Endodermal cell (in vitro differentiated cells): ENCODE data around the gene PRRT1B. TPM values are rescaled to one million over a fixed set of nuclear protein-coding genes. Genes with fewer than 3 reads are reported as not detected.

Experiments used
- DNase-seq: peaks from one replicate; pipeline ENCODE4 v3.0.0-alpha.2; 2017
- H3K27ac ChIP-seq: 2 replicates; pipeline ENCODE4 v1.5.1; 2013; ENCODE audit warnings: mild to moderate bottlenecking, low read depth, low read length, moderate library complexity
- H3K27me3 ChIP-seq: 2 replicates; pipeline ENCODE4 v1.6.1; 2013; ENCODE audit warnings: mild to moderate bottlenecking, low read length, moderate library complexity; ENCODE audit not compliant: insufficient read depth, control insufficient read depth, poor library complexity, severe bottlenecking
- H3K36me3 ChIP-seq: 2 replicates; pipeline ENCODE4 v1.7.0; 2013; ENCODE audit warnings: mild to moderate bottlenecking, low read length, moderate library complexity; ENCODE audit not compliant: control insufficient read depth, insufficient read depth
- H3K4me1 ChIP-seq: one replicate; pipeline ENCODE4 v1.7.0; 2013; ENCODE audit warnings: low read length; ENCODE audit not compliant: control insufficient read depth, insufficient read depth
- H3K4me3 ChIP-seq: 2 replicates; pipeline ENCODE4 v1.5.1; 2013; ENCODE audit warnings: mild to moderate bottlenecking, low read length, moderate library complexity
- H3K9ac ChIP-seq: 2 replicates; pipeline ENCODE4 v1.6.1; 2013; ENCODE audit warnings: mild to moderate bottlenecking, low read length, moderate library complexity; ENCODE audit not compliant: poor library complexity, severe bottlenecking; ENCODE audit errors: extremely low read depth
- H3K9me3 ChIP-seq: 2 replicates; pipeline ENCODE4 v1.6.1; 2013; ENCODE audit warnings: mild to moderate bottlenecking, low read length, moderate library complexity; ENCODE audit not compliant: control insufficient read depth
- H3K27ac Mint-ChIP-seq: 2 replicates; pipeline ENCODE4 v1.8.0; 2020; ENCODE audit warnings: mixed read lengths
- H3K27me3 Mint-ChIP-seq: 2 replicates; pipeline ENCODE4 v1.8.0; 2021; ENCODE audit warnings: mild to moderate bottlenecking, mixed read lengths; ENCODE audit not compliant: insufficient read depth
- H3K36me3 Mint-ChIP-seq: 2 replicates; pipeline ENCODE4 v1.8.0; 2020; ENCODE audit warnings: low read depth, mixed read lengths
- H3K4me1 Mint-ChIP-seq: 2 replicates; pipeline ENCODE4 v1.8.0; 2020; ENCODE audit warnings: mixed read lengths
- H3K4me3 Mint-ChIP-seq: 2 replicates; pipeline ENCODE4 v1.8.0; 2020; ENCODE audit warnings: mild to moderate bottlenecking, moderate library complexity, mixed read lengths
- H3K9me3 Mint-ChIP-seq: 2 replicates; pipeline ENCODE4 v1.8.0; 2020; ENCODE audit warnings: mild to moderate bottlenecking, mixed read lengths
- CTCF ChIP-seq: fragments of 200-600 bp; sonication (generic); conservative IDR thresholded peaks from 2 replicates; pipeline ENCODE4 v1.5.0; 2021; ENCODE audit warnings: antibody characterized with exemption, mild to moderate bottlenecking
- WGBS, 2 experiments: methylation state at CpG; one replicate each; pipeline versions ENCODE4 v1.1.5 to v1.1.7; 2013; ENCODE audit warnings: missing lambda C conversion rate in 2 of 2, mixed read lengths in 1 of 2; ENCODE audit not compliant: insufficient coverage in 1 of 2, insufficient read length in 1 of 2; 5-methylcytosine and 5-hydroxymethylcytosine counted together
- total RNA-seq, 2 donors: library from RNA; stranded (reverse); fragmentation: NEBNext Ultra II Directional in 1 of 2; extraction: Animal tissue kit (Norgen Biotek cat#: 25700) in 1 of 2; gene quantifications; 2 replicates in 1 of 2; 3 replicates in 1 of 2; pipeline ENCODE4 v1.2.1, GENCODE V29; 2021

PRRT1B gene
- total RNA-seq, 2 donors from 2014 or later: 42.9 to 71.4 TPM

GRCh38 chr9:131587906-131588305 lies 42.6 kb downstream of the PRRT1B start:
- Mint-ChIP-seq H3K27me3 (no peaks in the 10 kb centered on the region), H3K4me1 (no peaks in the 10 kb centered on the region), H3K4me3 (no peak overlapping the region), H3K27ac (no peak overlapping the region), H3K36me3 (peaks cover 56% of the 10 kb centered on the region), H3K9me3 (no peaks in the 10 kb centered on the region)
- no peak overlapping the region for H3K9ac ChIP-seq
- TF ChIP-seq CTCF: no peak
- peak; percentile 38 for DNase-seq
- H3K4me1 ChIP-seq: no peaks in the 10 kb centered on the region
- 93 to 94% methylated on average over 14 of the region's 14 CpGs for WGBS, 2 experiments
- H3K27ac ChIP-seq: no peak overlapping the region
- no peaks in the 10 kb centered on the region for H3K9me3 ChIP-seq
- H3K4me3 ChIP-seq: no peak overlapping the region
- H3K36me3 ChIP-seq: peaks cover 21% of the 10 kb centered on the region
- H3K27me3 ChIP-seq: no peaks in the 10 kb centered on the region

- Histone ChIP-seq H3K27ac (no peak overlapping the region), H3K36me3 (peaks cover 21% of the 10 kb centered on the region), H3K4me1 (no peaks in the 10 kb centered on the region), H3K9me3 (no peaks in the 10 kb centered on the region), H3K27me3 (no peaks in the 10 kb centered on the region), H3K4me3 (no peak overlapping the region), H3K9ac (no peak overlapping the region)
- Mint-ChIP-seq H3K4me3 (no peak overlapping the region), H3K27ac (no peak overlapping the region), H3K4me1 (no peaks in the 10 kb centered on the region), H3K9me3 (no peaks in the 10 kb centered on the region), H3K36me3 (peaks cover 59% of the 10 kb centered on the region), H3K27me3 (no peaks in the 10 kb centered on the region)
- WGBS, 2 experiments: 75 to 94% methylated on average over 2 to 9 of the region's 9 CpGs
- TF ChIP-seq CTCF: no peak
- peak; percentile 28 for DNase-seq
These were observed 43.1 kb downstream of the PRRT1B start for GRCh38 chr9:131588396-131588795.

- DNase-seq: peak; percentile 30
These were observed 43.9 kb downstream of the PRRT1B start for GRCh38 chr9:131589124-131589711.

More at GRCh38 chr9:131589124-131589711, 43.9 kb downstream of the PRRT1B start:
- Histone ChIP-seq H3K9ac (no peak overlapping the region), H3K9me3 (no peaks in the 10 kb centered on the region), H3K27ac (no peak overlapping the region), H3K27me3 (no peaks in the 10 kb centered on the region), H3K4me1 (no peaks in the 10 kb centered on the region), H3K4me3 (no peak overlapping the region), H3K36me3 (peaks cover 21% of the 10 kb centered on the region)
- no peak overlapping the region for H3K27ac Mint-ChIP-seq
- TF ChIP-seq CTCF: no peak
- no peak overlapping the region for H3K4me3 Mint-ChIP-seq
- H3K36me3 Mint-ChIP-seq: peaks cover 58% of the 10 kb centered on the region
- no peaks in the 10 kb centered on the region for H3K9me3 Mint-ChIP-seq
- no peaks in the 10 kb centered on the region for H3K27me3 Mint-ChIP-seq
- H3K4me1 Mint-ChIP-seq: no peaks in the 10 kb centered on the region
- WGBS, 2 experiments: 96 to 97% methylated on average over 9 to 16 of the region's 16 CpGs
